SK-N-SH treated with all-trans-retinoic acid at 6 μM for 48 hours (cell line): ENCODE measurements around the gene SLC45A1.

Source experiments
- ATAC-seq: fragments of 200-7000 bp; cut with Tn5 transposase; 3 replicates; pipeline ENCODE4 v1.9.1; 2020; ENCODE audit warnings: mild to moderate bottlenecking, moderate library complexity
- ARNTL ChIP-seq: fragments of 450-650 bp; formaldehyde crosslinking; IDR thresholded peaks from 2 replicates; pipeline ENCODE4 v1.5.0; 2020; ENCODE audit warnings: low read depth, mild to moderate bottlenecking, moderate library complexity, borderline replicate concordance
- BACH2 ChIP-seq: fragments of 250-450 bp; sonication (Bioruptor Pico); IDR thresholded peaks from 2 replicates; pipeline ENCODE4 v1.9.0; 2021; ENCODE audit warnings: mild to moderate bottlenecking, borderline replicate concordance
- CREB5 ChIP-seq: fragments of 250-450 bp; sonication (Bioruptor Pico); IDR thresholded peaks from 2 replicates; pipeline ENCODE4 v1.5.1; 2020; ENCODE audit warnings: low read depth, mild to moderate bottlenecking, moderate library complexity
- CSDC2 ChIP-seq: fragments of 250-450 bp; sonication (Bioruptor Pico); IDR thresholded peaks from 2 replicates; pipeline ENCODE4 v1.5.0; 2020; ENCODE audit warnings: mild to moderate bottlenecking, moderate library complexity
- CSRNP3 ChIP-seq: fragments of 250-450 bp; sonication (Bioruptor Pico); IDR thresholded peaks from 2 replicates; pipeline ENCODE4 v1.5.1; 2021; ENCODE audit warnings: mild to moderate bottlenecking, moderate library complexity
- ESRRG ChIP-seq: fragments of 250-450 bp; sonication (Bioruptor Pico); IDR thresholded peaks from 2 replicates; pipeline ENCODE4 v1.6.1; 2021; ENCODE audit warnings: mild to moderate bottlenecking
- GLIS3 ChIP-seq: fragments of 250-450 bp; sonication (Bioruptor Pico); IDR thresholded peaks from 2 replicates; pipeline ENCODE4 v1.5.0; 2020; ENCODE audit warnings: mild to moderate bottlenecking, moderate library complexity
- ISL1 ChIP-seq: fragments of 250-450 bp; sonication (Bioruptor Pico); IDR thresholded peaks from 2 replicates; pipeline ENCODE4 v2.1.2; 2022; ENCODE audit warnings: mild to moderate bottlenecking, moderate library complexity
- OSR1 ChIP-seq: fragments of 250-450 bp; sonication (Bioruptor Pico); IDR thresholded peaks from 2 replicates; pipeline ENCODE4 v1.8.0; 2022; ENCODE audit warnings: moderate library complexity, mild to moderate bottlenecking, inconsistent platforms
- PATZ1 ChIP-seq: fragments of 250-450 bp; sonication (Bioruptor Pico); IDR thresholded peaks from 2 replicates; pipeline ENCODE4 v1.8.0; 2020; ENCODE audit warnings: mild to moderate bottlenecking, moderate library complexity, borderline replicate concordance
- POU6F1 ChIP-seq: fragments of 250-450 bp; sonication (Bioruptor Pico); IDR thresholded peaks from 2 replicates; pipeline ENCODE4 v1.8.0; 2021; ENCODE audit warnings: low read depth, mild to moderate bottlenecking, moderate library complexity, borderline replicate concordance
- PPARA ChIP-seq: fragments of 250-450 bp; sonication (Bioruptor Pico); IDR thresholded peaks from 2 replicates; pipeline ENCODE4 v1.5.0; 2020; ENCODE audit warnings: mild to moderate bottlenecking, borderline replicate concordance
- RARB ChIP-seq: fragments of 250-450 bp; sonication (Bioruptor Pico); IDR thresholded peaks from 2 replicates; pipeline ENCODE4 v1.8.0; 2021; ENCODE audit warnings: mild to moderate bottlenecking, moderate library complexity
- SNAI2 ChIP-seq: fragments of 250-450 bp; sonication (Bioruptor Pico); IDR thresholded peaks from 2 replicates; pipeline ENCODE4 v1.5.0; 2020; ENCODE audit warnings: mild to moderate bottlenecking, moderate library complexity
- TCF4 ChIP-seq: fragments of 250-450 bp; sonication (Bioruptor Pico); IDR thresholded peaks from 2 replicates; pipeline ENCODE4 v1.8.0; 2021; ENCODE audit warnings: mild to moderate bottlenecking, moderate library complexity, borderline replicate concordance
- TOX ChIP-seq: fragments of 250-450 bp; sonication (Bioruptor Pico); IDR thresholded peaks from 2 replicates; pipeline ENCODE4 v1.8.0; 2021; ENCODE audit warnings: mild to moderate bottlenecking, moderate library complexity, borderline replicate concordance
- TSHZ2 ChIP-seq: fragments of 250-450 bp; sonication (Bioruptor Pico); IDR thresholded peaks from 2 replicates; pipeline ENCODE4 v1.5.0; 2020; ENCODE audit warnings: mild to moderate bottlenecking, moderate library complexity
- ZC3H10 ChIP-seq: fragments of 250-450 bp; sonication (Bioruptor Pico); IDR thresholded peaks from 2 replicates; pipeline ENCODE4 v1.5.1; 2021; ENCODE audit warnings: mild to moderate bottlenecking, moderate library complexity
- ZFP3 ChIP-seq: fragments of 250-450 bp; sonication (Bioruptor Pico); IDR thresholded peaks from 2 replicates; pipeline ENCODE4 v1.5.0; 2020; ENCODE audit warnings: mild to moderate bottlenecking, moderate library complexity
- ZFP30 ChIP-seq: fragments of 450-650 bp; formaldehyde crosslinking; IDR thresholded peaks from 2 replicates; pipeline ENCODE4 v1.5.0; 2022; ENCODE audit warnings: mild to moderate bottlenecking, moderate library complexity
- ZNF565 ChIP-seq: fragments of 450-650 bp; formaldehyde crosslinking; conservative IDR thresholded peaks from 2 replicates; pipeline ENCODE4 v1.5.0; 2020; ENCODE audit warnings: low read depth, mild to moderate bottlenecking, moderate library complexity
- ZNF8 ChIP-seq: fragments of 450-650 bp; formaldehyde crosslinking; IDR thresholded peaks from 2 replicates; pipeline ENCODE4 v1.5.0; 2020; ENCODE audit warnings: mild to moderate bottlenecking, moderate library complexity

The SLC45A1 gene

GRCh38 chr1:8343464-8344001 lies 25.6 kb downstream of the SLC45A1 start:
- TF ChIP-seq PATZ1 (no peak), ZNF565 (CRISPR knock-in tag) (no peak), ESRRG (no peak), ZC3H10 (CRISPR knock-in tag) (no peak), TCF4 (CRISPR knock-in tag) (no peak), ZFP3 (CRISPR knock-in tag) (no peak), ZFP30 (CRISPR knock-in tag) (no peak), CSDC2 (CRISPR knock-in tag) (no peak), ARNTL (CRISPR knock-in tag) (no peak), ISL1 (CRISPR knock-in tag) (no peak), SNAI2 (CRISPR knock-in tag) (no peak), BACH2 (CRISPR knock-in tag) (no peak), CSRNP3 (CRISPR knock-in tag) (no peak), ZNF8 (CRISPR knock-in tag) (no peak), CREB5 (no peak), POU6F1 (CRISPR knock-in tag) (no peak), TSHZ2 (CRISPR knock-in tag) (no peak)
- ATAC-seq: peak; percentile 86

- TF ChIP-seq PPARA (CRISPR knock-in tag): no peak
- TF ChIP-seq ZFP3 (CRISPR knock-in tag): no peak
- TF ChIP-seq TCF4 (CRISPR knock-in tag): no peak
- TF ChIP-seq BACH2 (CRISPR knock-in tag): no peak
- no peak for TF ChIP-seq ZNF8 (CRISPR knock-in tag)
- TF ChIP-seq GLIS3: no peak
- no peak for TF ChIP-seq ZC3H10 (CRISPR knock-in tag)
- no peak for TF ChIP-seq ZNF565 (CRISPR knock-in tag)
- TF ChIP-seq POU6F1 (CRISPR knock-in tag): no peak
- TF ChIP-seq ESRRG: no peak
- no peak for TF ChIP-seq TOX (CRISPR knock-in tag)
- TF ChIP-seq OSR1: no peak
- TF ChIP-seq ARNTL (CRISPR knock-in tag): no peak
- no peak for TF ChIP-seq RARB (CRISPR knock-in tag)
- no peak for TF ChIP-seq ISL1 (CRISPR knock-in tag)
- no peak for TF ChIP-seq CREB5
- TF ChIP-seq TSHZ2 (CRISPR knock-in tag): no peak
- ATAC-seq: no peak
Observed at GRCh38 chr1:8344893-8345507, 27.1 kb downstream of the SLC45A1 start.
